ENCODE data around the gene BCKDK.
A peak's percentile ranks its signal among the peaks of the same experiment; 100 is the strongest.
"Not testable (repeated sequence)": the region's sequence is repeated elsewhere in the genome, so short reads cannot be mapped to it uniquely, and the experiment has no call there.

BCKDK gene

GRCh38 chr16:31099860-31100638, 8.1 kb upstream of the BCKDK start:
- DNase-seq = peak in 3 of 4 experiments; percentile 43 to 56 (median 47)

GRCh38 chr16:31100876-31101641, 7.1 kb upstream of the BCKDK start:
- DNase-seq = not testable (repeated sequence)

- peak; percentile 85 to 93 (median 90) for DNase-seq
Observed at GRCh38 chr16:31105677-31106213, 2.4 kb upstream of the BCKDK start.

- DNase-seq = no peak
Observed at GRCh38 chr16:31106509-31107464, 1.4 kb upstream of the BCKDK start.

- no peak for DNase-seq
Observed at GRCh38 chr16:31107465-31107867, 720 bp upstream of the BCKDK start.

GRCh38 chr16:31108794-31109558, 790 bp downstream of the BCKDK start:
- peak in 3 of 4 experiments; percentile 27 to 45 (median 38) for DNase-seq

GRCh38 chr16:31109622-31110021, 1.4 kb downstream of the BCKDK start:
- no peak for DNase-seq

- no peak for DNase-seq
Observed at GRCh38 chr16:31110106-31111034, 2.2 kb downstream of the BCKDK start.

- DNase-seq = no peak
Observed at GRCh38 chr16:31111881-31112466, 3.8 kb downstream of the BCKDK start.

GRCh38 chr16:31112711-31113110, 4.5 kb downstream of the BCKDK start:
- no peak for DNase-seq

GRCh38 chr16:31113121-31114120, 5.2 kb downstream of the BCKDK start:
- peak; percentile 77 to 93 (median 88) for DNase-seq

- DNase-seq = no peak
Observed at GRCh38 chr16:31114468-31114867, 6.3 kb downstream of the BCKDK start.

GRCh38 chr16:31117384-31118222, 9.4 kb downstream of the BCKDK start, which contains the start of gene KAT8:
Gene KAT8, plus strand, starts transcription at chr16:31117664. Its CDS starts 18 bp downstream, at chr16:31117682.
- peak; percentile 99 to 100 (median 99) for DNase-seq

- DNase-seq = peak; percentile 61 to 93 (median 80)
Observed at GRCh38 chr16:31118223-31119155, 10.3 kb downstream of the BCKDK start.

- DNase-seq = no peak
Observed at GRCh38 chr16:31120129-31120528, 11.9 kb downstream of the BCKDK start.

GRCh38 chr16:31125844-31126243, 17.7 kb downstream of the BCKDK start:
- no peak for DNase-seq
